Lower leg skin (tissue), 4 donors: ENCODE measurements around the gene NEO1. TPM values are rescaled to one million over a fixed set of nuclear protein-coding genes. Genes with fewer than 3 reads are reported as not detected.

Experiments used
- DNase-seq, 2 donors: peaks; one replicate each; pipeline ENCODE4 v3.0.0-alpha.2; 2019; ENCODE audit warnings: low spot score in 2 of 2
- H3K4me3 ChIP-seq: fragments of 200-600 bp; sonication (generic); 2 replicates; pipeline ENCODE4 v1.5.1; 2017; ENCODE audit warnings: mild to moderate bottlenecking, low read depth; ENCODE audit not compliant: poor library complexity, severe bottlenecking
- CTCF ChIP-seq, 3 donors: fragments of 450-650 bp; IDR thresholded peaks; one replicate each; pipeline ENCODE4 v1.5.1; 2016; ENCODE audit warnings: antibody characterized with exemption in 3 of 3, mild to moderate bottlenecking in 3 of 3, moderate library complexity in 2 of 3
- POLR2A ChIP-seq, 2 donors: fragments of 450-650 bp; IDR thresholded peaks; one replicate each; pipeline ENCODE4 v1.6.1; 2016 to 2017; ENCODE audit warnings: antibody characterized with exemption in 2 of 2, mild to moderate bottlenecking in 1 of 2, moderate library complexity in 1 of 2
- WGBS, 2 donors: methylation state at CpG; one replicate each; pipeline ENCODE4 v1.1.5; 2018; 5-methylcytosine and 5-hydroxymethylcytosine counted together
- intact Hi-C: fragments of 100-400 bp; cut with DNase I; formaldehyde crosslinking; loops from one replicate; pipeline ENCODE4 v1.15.0; 2023; ENCODE audit warnings: low total_unique reads
- total RNA-seq, 4 donors: library from RNA; depleted of rRNA; stranded (reverse); fragments of >200 nt; gene quantifications; one replicate each; pipeline ENCODE4 v1.1.0, GENCODE V29; 2016

NEO1 gene
- total RNA-seq, 4 donors from 2014 or later, result 60.0 to 102 (median 80.9) TPM

- no peak for TF ChIP-seq CTCF (IDR thresholded peaks at IDR 0.05)
- TF ChIP-seq POLR2A (IDR thresholded peaks at IDR 0.05), result no peak
- 83 to 90% methylated on average over 13 of the region's 13 CpGs for WGBS, 2 donors
- H3K4me3 ChIP-seq, result no peak overlapping the region
- DNase-seq, result peak in 1 of 2 donors; percentile 18
- intact Hi-C loops, result no loop called here
Measured at GRCh38 chr15:73225358-73226015, 173.2 kb downstream of the NEO1 start.

GRCh38 chr15:73226093-73226814, 174.0 kb downstream of the NEO1 start:
- no peak overlapping the region for H3K4me3 ChIP-seq
- 83 to 84% methylated on average over 9 of the region's 9 CpGs for WGBS, 2 donors
- TF ChIP-seq POLR2A (IDR thresholded peaks at IDR 0.05) (no peak), CTCF (IDR thresholded peaks at IDR 0.05) (no peak)
- DNase-seq, result no peak
- intact Hi-C loops, result no loop called here

GRCh38 chr15:73227433-73228056, 175.3 kb downstream of the NEO1 start:
- intact Hi-C loops, result no loop called here
- DNase-seq, result no peak
- WGBS, 2 donors, result 80 to 87% methylated on average over 6 of the region's 6 CpGs
- TF ChIP-seq CTCF (IDR thresholded peaks at IDR 0.05) (no peak), POLR2A (IDR thresholded peaks at IDR 0.05) (no peak)
- H3K4me3 ChIP-seq, result no peak overlapping the region

DNA sequence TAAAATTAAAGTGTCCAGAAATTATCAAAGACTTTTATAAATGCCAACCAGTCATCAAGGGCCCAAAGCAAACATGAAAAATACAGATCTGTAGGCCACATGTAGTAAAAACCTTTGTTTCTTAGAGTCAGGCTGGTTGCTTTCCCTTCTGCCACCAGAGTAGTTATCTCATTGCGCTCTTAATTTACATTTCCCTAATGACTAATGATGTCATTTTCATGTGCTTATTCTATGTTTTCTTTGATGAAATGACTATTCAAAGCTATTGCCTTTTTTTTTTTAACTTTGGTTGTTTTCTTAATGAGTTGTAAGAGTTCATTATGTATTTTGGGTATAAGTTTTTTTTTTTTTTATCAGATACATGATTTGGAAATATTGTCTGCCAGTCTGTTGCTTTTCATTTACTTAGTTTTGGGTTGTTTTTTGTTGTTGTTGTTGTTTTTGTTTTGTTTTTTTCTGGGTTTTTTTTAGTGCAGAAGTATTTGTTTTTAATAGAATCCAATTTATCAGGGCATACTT, 175.9 kb downstream of the NEO1 start:
- no peak overlapping the region for H3K4me3 ChIP-seq
- 93 to 94% methylated on average over 1 of the region's 1 CpG for WGBS, 2 donors
- TF ChIP-seq POLR2A (IDR thresholded peaks at IDR 0.05), result no peak
- no peak for TF ChIP-seq CTCF (IDR thresholded peaks at IDR 0.05)
- DNase-seq, result no peak
- intact Hi-C loops, result no loop called here

DNA sequence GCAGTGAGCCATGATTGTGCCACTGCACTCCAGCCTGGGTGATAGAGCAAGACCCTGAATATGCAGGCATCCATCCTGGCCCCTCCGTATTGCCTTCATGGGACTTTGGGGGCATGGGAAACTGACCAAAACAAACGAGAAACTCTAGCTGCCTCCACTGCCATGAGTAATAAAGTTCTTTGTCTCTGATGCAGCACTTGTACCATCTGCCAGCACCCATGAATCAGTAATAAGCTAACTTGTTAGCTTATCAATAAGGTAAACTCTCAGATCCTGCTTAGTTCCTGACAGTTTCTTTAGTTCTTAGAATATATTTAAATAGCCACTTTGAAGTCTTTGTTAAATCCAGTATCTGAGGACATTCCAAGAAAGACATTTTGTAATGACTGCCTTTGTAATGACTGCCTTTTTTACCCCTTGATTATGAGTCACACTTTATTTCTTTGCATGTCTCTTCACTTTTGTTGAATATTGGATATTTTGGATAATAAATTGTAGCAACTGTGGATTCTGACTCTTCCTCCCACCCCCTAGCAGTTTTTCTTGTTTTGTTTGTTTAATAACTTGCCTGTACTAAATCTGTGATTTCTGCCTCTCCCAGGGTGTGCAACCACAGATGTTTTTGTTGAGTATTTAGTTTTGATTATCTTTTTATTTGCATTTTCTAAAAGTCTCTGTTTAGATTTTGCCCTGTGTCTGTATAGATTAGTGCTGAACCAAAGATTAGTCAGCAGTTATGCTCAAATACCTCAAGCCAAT, 179.6 kb downstream of the NEO1 start:
- no peak for DNase-seq
- WGBS, 2 donors, result 65 to 68% methylated on average over 2 of the region's 2 CpGs
- intact Hi-C loops, result no loop called here
- H3K4me3 ChIP-seq, result no peak overlapping the region
- TF ChIP-seq POLR2A (IDR thresholded peaks at IDR 0.05), result no peak
